K562 (cell line): ENCODE measurements around the gene KIF19. TPM values are rescaled to one million over a fixed set of nuclear protein-coding genes. Genes with fewer than 3 reads are reported as not detected.
A peak's percentile ranks its signal among the peaks of the same experiment; 100 is the strongest.

Experiments used
- ATAC-seq: fragments of 200-7000 bp; cut with Tn5 transposase; 3 replicates; pipeline ENCODE4 v1.9.1; 2020; ENCODE audit warnings: moderate library complexity
- BruUV-seq: library from RNA; stranded (reverse); fragments of 400-500 nt; replicated peaks from 2 replicates; lab custom pipeline; 2021; lab: Mats Ljungman, UMichigan
- CTCF ChIA-PET: fragments of 300-600 bp; formaldehyde crosslinking; extraction: SDS; loops from one replicate; lab custom pipeline; 2021; ENCODE audit warnings: low intra/inter-chr PET ratio; lab: Yijun Ruan, JAX
- POLR2A ChIA-PET: fragments of 300-600, 350-650 bp; sonication (Branson Sonifier 250); formaldehyde crosslinking; extraction: SDS; loops from one replicate; lab custom pipeline; 2021; ENCODE audit warnings: antibody characterized with exemption, inconsistent platforms; lab: Yijun Ruan, JAX
- DNase-seq, 4 experiments: peaks; one replicate each; pipeline versions ENCODE4 v3.0.0 to v3.0.0-alpha.2; 2011 to 2018; ENCODE audit warnings: low spot score in 3 of 4, mixed read lengths in 3 of 4; ENCODE audit errors: extremely low read depth in 1 of 4
- FAIRE-seq: peaks from 2 replicates; lab custom pipeline; 2011; peaks lifted over from hg19 to GRCh38; lab: Jason Lieb, UNC
- H2AFZ ChIP-seq: 2 replicates; pipeline ENCODE4 v1.6.0; 2011; ENCODE audit warnings: low read depth, low read length, control low read depth, inconsistent platforms
- H3K27ac ChIP-seq: fragments of 200-600 bp; 3 replicates; pipeline ENCODE4 v1.8.0; 2011; ENCODE audit warnings: low read depth, mild to moderate bottlenecking, control low read depth, inconsistent platforms, low read length, moderate library complexity, mixed read lengths; ENCODE audit errors: extremely low read depth
- H3K27me3 ChIP-seq, 2 experiments: fragments of 300-600 bp in 1 of 2; 2 replicates in 1 of 2; 3 replicates in 1 of 2; pipeline versions ENCODE4 v1.6.0 to v1.8.0; 2011; ENCODE audit warnings: inconsistent platforms in 2 of 2, low read length in 2 of 2, mild to moderate bottlenecking in 1 of 2, mixed read lengths in 1 of 2, moderate library complexity in 1 of 2; ENCODE audit not compliant: control insufficient read depth in 2 of 2, insufficient read depth in 2 of 2
- H3K36me3 ChIP-seq: fragments of 300-600 bp; 3 replicates; pipeline ENCODE4 v1.8.0; 2011; ENCODE audit warnings: mild to moderate bottlenecking, low read length, inconsistent platforms; ENCODE audit not compliant: control insufficient read depth, insufficient read depth
- H3K4me1 ChIP-seq, 2 experiments: fragments of 200-600 bp in 1 of 2; replicated peaks in 1 of 2; 2 replicates in 1 of 2; 3 replicates in 1 of 2; pipeline versions ENCODE4 v1.5.1 to v1.8.0; 2011; ENCODE audit warnings: inconsistent platforms in 2 of 2, low read length in 2 of 2, mild to moderate bottlenecking in 1 of 2, mixed read lengths in 1 of 2, moderate library complexity in 1 of 2; ENCODE audit not compliant: control insufficient read depth in 2 of 2, insufficient read depth in 2 of 2
- H3K4me2 ChIP-seq: 2 replicates; pipeline ENCODE4 v1.6.1; 2011; ENCODE audit warnings: low read length, control low read depth, inconsistent platforms, mixed read lengths; ENCODE audit not compliant: insufficient read depth
- H3K4me3 ChIP-seq: fragments of 200-600 bp; sonication (generic), shearing (Covaris generic); 2 replicates; pipeline ENCODE4 v1.5.1; 2016; ENCODE audit warnings: control low read depth, inconsistent platforms
- H3K79me2 ChIP-seq: fragments of 200-600 bp; 3 replicates; pipeline ENCODE4 v1.8.0; 2011; ENCODE audit warnings: low read length, inconsistent platforms; ENCODE audit not compliant: control insufficient read depth, insufficient read depth
- H3K9ac ChIP-seq, 2 experiments: 2 replicates each; pipeline versions ENCODE4 v1.6.0 to v1.6.1; 2011; ENCODE audit warnings: low read depth in 2 of 2, low read length in 2 of 2, control low read depth in 1 of 2, inconsistent platforms in 1 of 2, mild to moderate bottlenecking in 1 of 2, mixed read lengths in 1 of 2; ENCODE audit not compliant: insufficient read depth in 1 of 2
- H3K9me1 ChIP-seq: one replicate; pipeline ENCODE4 v1.6.0; 2011; ENCODE audit warnings: inconsistent platforms, mild to moderate bottlenecking, low read length, moderate library complexity; ENCODE audit not compliant: control insufficient read depth, insufficient read depth
- H3K9me3 ChIP-seq: replicated peaks from 2 replicates; pipeline ENCODE4 v1.5.1; 2011; ENCODE audit warnings: low read depth, low read length, inconsistent platforms; ENCODE audit not compliant: control insufficient read depth, insufficient read depth
- H4K20me1 ChIP-seq: replicated peaks from 2 replicates; pipeline ENCODE4 v1.6.1; 2011; ENCODE audit warnings: low read length, inconsistent platforms, mixed read lengths; ENCODE audit not compliant: control insufficient read depth, insufficient read depth
- CBX8 ChIP-seq: fragments of 200-600 bp; sonication (generic); IDR thresholded peaks from 2 replicates; pipeline ENCODE4 v1.6.1; 2012; ENCODE audit warnings: borderline replicate concordance, mixed run types, low read depth, mild to moderate bottlenecking, moderate library complexity, mixed read lengths, low read length, control low read depth, inconsistent platforms; ENCODE audit not compliant: poor library complexity, severe bottlenecking; ENCODE audit errors: extremely low read depth
- CEBPB ChIP-seq: fragments of 450-650 bp; IDR thresholded peaks from 2 replicates; pipeline ENCODE4 v1.6.1; 2016; ENCODE audit warnings: missing genetic modification characterization, missing compliant biosample characterization
- CEBPG ChIP-seq, 3 experiments: fragments of 200-800 bp in 1 of 3; sonication (Bioruptor generic) in 1 of 3; sonication (generic) in 1 of 3; formaldehyde crosslinking in 1 of 3; IDR thresholded peaks in 2 of 3; conservative IDR thresholded peaks in 1 of 3; 2 replicates each; pipeline versions ENCODE4 v1.6.1 to v1.8.0; 2016 to 2022; ENCODE audit warnings: missing compliant biosample characterization in 2 of 3, missing genetic modification characterization in 2 of 3, mild to moderate bottlenecking in 1 of 3, missing genetic modification reagents in 1 of 3
- CREB1 ChIP-seq, 2 experiments: sonication (generic) in 1 of 2; formaldehyde crosslinking in 1 of 2; IDR thresholded peaks; 2 replicates each; pipeline versions ENCODE4 v1.6.1 to v1.8.0; 2012 to 2022; ENCODE audit warnings: inconsistent platforms in 1 of 2, mild to moderate bottlenecking in 1 of 2, missing genetic modification reagents in 1 of 2, moderate library complexity in 1 of 2
- DLX4 ChIP-seq: fragments of 250-450 bp; sonication (Bioruptor Pico); IDR thresholded peaks from 2 replicates; pipeline ENCODE4 v1.6.1; 2021; ENCODE audit warnings: mild to moderate bottlenecking
- ETV5 ChIP-seq: sonication (generic); formaldehyde crosslinking; IDR thresholded peaks from 2 replicates; pipeline ENCODE4 v1.4.0; 2020; ENCODE audit warnings: low read depth, mild to moderate bottlenecking, missing genetic modification reagents
- GMEB1 ChIP-seq: fragments of 250-450 bp; sonication (Bioruptor Pico); IDR thresholded peaks from 2 replicates; pipeline ENCODE4 v1.4.0; 2020; ENCODE audit warnings: mild to moderate bottlenecking
- GTF2A2 ChIP-seq: IDR thresholded peaks from 2 replicates; pipeline ENCODE4 v1.6.1; 2016; ENCODE audit warnings: mild to moderate bottlenecking, missing genetic modification characterization, missing compliant biosample characterization
- JUNB ChIP-seq: fragments of 450-650 bp; formaldehyde crosslinking; conservative IDR thresholded peaks from 2 replicates; pipeline ENCODE4 v1.4.0; 2020; ENCODE audit warnings: mild to moderate bottlenecking
- MTA3 ChIP-seq: fragments of 450-650 bp; formaldehyde crosslinking; IDR thresholded peaks from 2 replicates; pipeline ENCODE4 v1.6.1; 2017; ENCODE audit warnings: mild to moderate bottlenecking, borderline replicate concordance
- MYNN ChIP-seq, 2 experiments: sonication (generic); formaldehyde crosslinking in 1 of 2; IDR thresholded peaks; 2 replicates each; pipeline versions ENCODE4 v1.5.0 to v1.6.1; 2016 to 2020; ENCODE audit warnings: antibody characterized with exemption in 1 of 2, missing genetic modification reagents in 1 of 2
- PCBP2 ChIP-seq: fragments of 200-400 bp; formaldehyde crosslinking; IDR thresholded peaks from 2 replicates; pipeline ENCODE4 v1.6.1; 2018; ENCODE audit warnings: low read length, low read depth, mild to moderate bottlenecking, moderate library complexity; ENCODE audit not compliant: poor library complexity, severe bottlenecking
- SIX5 ChIP-seq, 2 experiments: IDR thresholded peaks; 2 replicates each; pipeline ENCODE4 v1.6.1; 2011; ENCODE audit warnings: low read length in 2 of 2, borderline replicate concordance in 1 of 2, low read depth in 1 of 2, mild to moderate bottlenecking in 1 of 2, moderate library complexity in 1 of 2; ENCODE audit not compliant: insufficient read depth in 1 of 2
- ZBTB8A ChIP-seq: fragments of 450-650 bp; IDR thresholded peaks from 2 replicates; pipeline ENCODE4 v1.6.1; 2018; ENCODE audit warnings: mild to moderate bottlenecking, moderate library complexity; ENCODE audit not compliant: partially characterized antibody
- WGBS: fragments of 100-300 bp; shearing (Covaris generic); methylation state at CpG from one replicate; pipeline ENCODE4 v1.1.6; 2016; ENCODE audit warnings: low coverage, mixed read lengths; ENCODE audit not compliant: insufficient coverage; ENCODE audit errors: missing lambda C conversion rate; 5-methylcytosine and 5-hydroxymethylcytosine counted together
- in situ Hi-C: fragments of 300-500 bp; cut with MboI; formaldehyde crosslinking; loops from 4 replicates; pipeline ENCODE4 v1.15.0; 2018; ENCODE audit warnings: inconsistent platforms, mixed read lengths
- intact Hi-C: fragments of 100-400 bp; cut with micrococcal nuclease; formaldehyde crosslinking; loops from 2 replicates; pipeline ENCODE4 v1.14.2; 2022
- polyA plus RNA-seq, 8 experiments: library from polyadenylated mRNA; depleted of rRNA in 4 of 8; stranded (reverse) in 5 of 8; unstranded in 3 of 8; fragments of >200 nt; fragmentation: Nextera tagmentation in 2 of 8; fragmentation: Illumina TruSeq in 1 of 8; extraction: Ambion mirVana in 2 of 8; extraction: Trizol in 1 of 8; gene quantifications; 2 replicates each; pipeline versions ENCODE4 v1.2.1 to v1.2.3, GENCODE V29; 2011 to 2014; ENCODE audit warnings: inconsistent platforms in 1 of 8, missing spikeins in 1 of 8
- total RNA-seq, 7 experiments: library from RNA; depleted of rRNA in 6 of 7; stranded (reverse); fragments of >200 nt in 6 of 7; fragmentation: Illumina TruSeq in 2 of 7; extraction: Trizol in 2 of 7; gene quantifications; 2 replicates each; pipeline versions ENCODE4 v1.2.1 to v1.2.3, GENCODE V29; 2011 to 2021; ENCODE audit warnings: low replicate concordance in 1 of 7

KIF19 gene
- total and polyA plus RNA-seq, 9 of the 15 experiments (the other 6 are each of a cell fraction or from before 2014, with no cell fraction given): 0.10 TPM; not detected in 8

- TF ChIP-seq JUNB (CRISPR knock-in tag): no peak
These were observed 55.2 kb downstream of the KIF19 start (continued) for GRCh38 chr17:74380959-74381808.

- Histone ChIP-seq H2AFZ (no peak overlapping the region), H4K20me1 (no peaks in the 10 kb centered on the region), H3K4me3 (no peak overlapping the region), H3K9me1 (no peaks in the 10 kb centered on the region), H3K36me3 (no peaks in the 10 kb centered on the region), H3K27ac (no peak overlapping the region), H3K79me2 (no peaks in the 10 kb centered on the region), H3K4me2 (no peak overlapping the region), H3K9me3 (no peaks in the 10 kb centered on the region), H3K9ac (no peak overlapping the region), H3K27me3 (peaks cover 24 to 49% of the 10 kb centered on the region in 2 experiments; a peak in 3 of 5 replicates), H3K4me1 (peaks cover 0 to 10% of the 10 kb centered on the region in 2 experiments; a peak in 4 of 5 replicates)
- BruUV-seq: no TSS peak
- intact Hi-C loops: no loop called here
- DNase-seq (no peak), FAIRE-seq (no peak), ATAC-seq (no peak)
- 0% methylated on average over 5 of the region's 5 CpGs for WGBS
- TF ChIP-seq CBX8 (no peak), GMEB1 (CRISPR knock-in tag) (no peak), DLX4 (no peak), ZBTB8A (no peak), GTF2A2 (tag) (no peak), MTA3 (no peak), CREB1 (IDR thresholded peaks at IDR 0.05) (no peak), CREB1 (CRISPR knock-in tag; IDR thresholded peaks at IDR 0.05) (no peak), ETV5 (CRISPR knock-in tag) (no peak), CEBPB (tag) (0 out of 2 replicates have a peak, but pooled peaks have one; percentile 36), PCBP2 (no peak), CEBPG (CRISPR knock-in tag; IDR thresholded peaks at IDR 0.05) (no peak), CEBPG (tag; conservative IDR thresholded peaks at IDR 0.05 in 1 of 2, IDR thresholded peaks at IDR 0.05 in 1 of 2) (0 out of 4 replicates have a peak, but pooled peaks of 1 of the 2 experiments have one; percentile 14), SIX5 (IDR thresholded peaks at IDR 0.05; ENCODE audit: borderline replicate concordance in 1 of 2, insufficient read depth in 1 of 2, low read depth in 1 of 2, low read length in 2 of 2) (no peak), MYNN (IDR thresholded peaks at IDR 0.05) (no peak), MYNN (CRISPR knock-in tag; IDR thresholded peaks at IDR 0.05) (no peak)
- CTCF ChIA-PET: interaction anchor here (4.6 kb wide), 1 partner anchor 110 kb away, joined by 37 read pairs; no protein-coding TSS in a partner anchor
- in situ Hi-C loops: no loop called here
- POLR2A ChIA-PET: interaction anchor here (0.9 kb wide), 1 partner anchor 126 kb away, joined by 5 read pairs; no protein-coding TSS in a partner anchor
These were observed 57.1 kb downstream of the KIF19 start for GRCh38 chr17:74383141-74383540.
